ENCODE results near the gene EIF4G3. TPM values are rescaled to one million over a fixed set of nuclear protein-coding genes. Genes with fewer than 3 reads are reported as not detected.

EIF4G3 gene
- total and polyA plus RNA-seq, 4 donors = 16.5 to 59.8 (median 33.4) TPM

GRCh38 chr1:21041541-21041940, 135.2 kb downstream of the EIF4G3 start:
- Histone ChIP-seq H3K9ac (ENCODE audit: insufficient read depth in 1 of 2, low read length in 2 of 2) (no peak overlapping the region), H3K27me3 (ENCODE audit: control insufficient read depth in 3 of 3, insufficient read depth in 3 of 3, low read length in 2 of 3) (no peaks in the 10 kb centered on the region), H3K4me1 (ENCODE audit: control insufficient read depth in 5 of 5, insufficient read depth in 5 of 5, low read length in 5 of 5) (peaks cover 0 to 69% (median 2%) of the 10 kb centered on the region in 5 donors), H3K4me3 (no peak overlapping the region), H3K9me3 (ENCODE audit: control insufficient read depth in 4 of 4, insufficient read depth in 3 of 4, low read length in 3 of 4) (no peaks in the 10 kb centered on the region), H3K36me3 (ENCODE audit: control insufficient read depth in 4 of 4, insufficient read depth in 4 of 4, low read length in 4 of 4) (no peaks in the 10 kb centered on the region), H3K27ac (ENCODE audit: low read depth in 1 of 2, low read length in 1 of 2) (no peak overlapping the region)
- peak in 2 of 3 donors; percentile 61 to 86 for DNase-seq
- no peak for TF ChIP-seq CTCF (IDR thresholded peaks at IDR 0.05; ENCODE audit: control extremely low read depth, extremely low read depth)
- 93 to 95% methylated on average over 2 of the region's 2 CpGs for WGBS, 2 donors
- ATAC-seq (ENCODE audit: insufficient read depth, low FRiP score) = no peak

GRCh38 chr1:21037091-21037490, 139.6 kb downstream of the EIF4G3 start:
- H3K4me3 ChIP-seq = no peak overlapping the region
- TF ChIP-seq CTCF (IDR thresholded peaks at IDR 0.05; ENCODE audit: control extremely low read depth, extremely low read depth) = no peak
- no peaks in the 10 kb centered on the region for H3K27me3 ChIP-seq (ENCODE audit: control insufficient read depth in 3 of 3, insufficient read depth in 3 of 3, low read length in 2 of 3)
- WGBS, 2 donors = 95 to 97% methylated on average over 3 of the region's 3 CpGs
- H3K4me1 ChIP-seq (ENCODE audit: control insufficient read depth in 5 of 5, insufficient read depth in 5 of 5, low read length in 5 of 5) = peaks cover 4 to 50% (median 14%) of the 10 kb centered on the region in 5 donors
- no peak overlapping the region for H3K27ac ChIP-seq (ENCODE audit: low read depth in 1 of 2, low read length in 1 of 2)
- peak overlapping the region in 1 of 2 donors; percentile 26 for H3K9ac ChIP-seq (ENCODE audit: insufficient read depth in 1 of 2, low read length in 2 of 2)
- no peaks in the 10 kb centered on the region for H3K36me3 ChIP-seq (ENCODE audit: control insufficient read depth in 4 of 4, insufficient read depth in 4 of 4, low read length in 4 of 4)
- DNase-seq (peak in 2 of 3 donors; percentile 56 to 68), ATAC-seq (ENCODE audit: insufficient read depth, low FRiP score) (no peak)
- no peaks in the 10 kb centered on the region for H3K9me3 ChIP-seq (ENCODE audit: control insufficient read depth in 4 of 4, insufficient read depth in 3 of 4, low read length in 3 of 4)

GRCh38 chr1:21035794-21036193, 140.9 kb downstream of the EIF4G3 start:
- no peaks in the 10 kb centered on the region for H3K36me3 ChIP-seq (ENCODE audit: control insufficient read depth in 4 of 4, insufficient read depth in 4 of 4, low read length in 4 of 4)
- H3K4me1 ChIP-seq (ENCODE audit: control insufficient read depth in 5 of 5, insufficient read depth in 5 of 5, low read length in 5 of 5) = peaks cover 7 to 49% (median 10%) of the 10 kb centered on the region in 5 donors
- H3K4me3 ChIP-seq = no peak overlapping the region
- WGBS, 2 donors = 42 to 92% methylated on average over 2 of the region's 2 CpGs
- no peak overlapping the region for H3K9ac ChIP-seq (ENCODE audit: insufficient read depth in 1 of 2, low read length in 2 of 2)
- no peak for TF ChIP-seq CTCF (IDR thresholded peaks at IDR 0.05; ENCODE audit: control extremely low read depth, extremely low read depth)
- H3K27ac ChIP-seq (ENCODE audit: low read depth in 1 of 2, low read length in 1 of 2) = no peak overlapping the region
- ATAC-seq (ENCODE audit: insufficient read depth, low FRiP score) (no peak), DNase-seq (no peak)
- no peaks in the 10 kb centered on the region for H3K27me3 ChIP-seq (ENCODE audit: control insufficient read depth in 3 of 3, insufficient read depth in 3 of 3, low read length in 2 of 3)
- H3K9me3 ChIP-seq (ENCODE audit: control insufficient read depth in 4 of 4, insufficient read depth in 3 of 4, low read length in 3 of 4) = no peaks in the 10 kb centered on the region
